Suprapubic skin (tissue), 4 donors: Measurements from ENCODE around the gene KRT78. TPM values are rescaled to one million over a fixed set of nuclear protein-coding genes. Genes with fewer than 3 reads are reported as not detected.

Source experiments
- DNase-seq, 2 donors: peaks; one replicate each; pipeline ENCODE4 v3.0.0-alpha.2; 2019; ENCODE audit warnings: low spot score in 2 of 2
- H3K27ac ChIP-seq: fragments of 200-600 bp; sonication (generic); one replicate; pipeline ENCODE4 v1.5.1; 2019
- H3K27me3 ChIP-seq: fragments of 200-600 bp; sonication (generic); one replicate; pipeline ENCODE4 v1.5.1; 2019
- H3K36me3 ChIP-seq: fragments of 200-600 bp; sonication (generic); one replicate; pipeline ENCODE4 v1.5.1; 2019
- H3K4me1 ChIP-seq: fragments of 200-600 bp; sonication (generic); one replicate; pipeline ENCODE4 v1.5.1; 2019
- H3K4me3 ChIP-seq: fragments of 200-600 bp; sonication (generic); one replicate; pipeline ENCODE4 v1.5.1; 2019; ENCODE audit warnings: mild to moderate bottlenecking
- H3K9me3 ChIP-seq: fragments of 200-600 bp; sonication (generic); one replicate; pipeline ENCODE4 v1.5.1; 2019
- CTCF ChIP-seq, 2 donors: fragments of 200-600 bp in 1 of 2; fragments of 450-650 bp in 1 of 2; sonication (generic) in 1 of 2; IDR thresholded peaks; one replicate each; pipeline ENCODE4 v1.5.1; 2016 to 2019; ENCODE audit warnings: antibody characterized with exemption in 2 of 2, mild to moderate bottlenecking in 1 of 2, moderate library complexity in 1 of 2
- EP300 ChIP-seq: sonication (generic); formaldehyde crosslinking; IDR thresholded peaks from one replicate; pipeline ENCODE4 v1.6.1; 2017; ENCODE audit warnings: antibody characterized with exemption
- POLR2A ChIP-seq, 2 donors: fragments of 450-650 bp; IDR thresholded peaks; one replicate each; pipeline ENCODE4 v1.6.1; 2017; ENCODE audit warnings: antibody characterized with exemption in 2 of 2, mild to moderate bottlenecking in 2 of 2, moderate library complexity in 2 of 2
- POLR2AphosphoS5 ChIP-seq, 3 donors: sonication (generic); formaldehyde crosslinking; IDR thresholded peaks; one replicate each; pipeline ENCODE4 v1.6.1; 2017; ENCODE audit warnings: antibody characterized with exemption in 3 of 3
- WGBS: methylation state at CpG from one replicate; pipeline ENCODE4 v1.1.5; 2018; 5-methylcytosine and 5-hydroxymethylcytosine counted together
- total RNA-seq, 4 donors: library from RNA; depleted of rRNA; stranded (reverse); fragments of >200 nt; gene quantifications; one replicate each; pipeline ENCODE4 v1.1.0, GENCODE V29; 2016

Gene KRT78
- total RNA-seq, 4 donors from 2014 or later, result 48.9 to 115 (median 80.0) TPM

GRCh38 chr12:52792185-52793029, 56.4 kb downstream of the KRT78 start:
- H3K36me3 ChIP-seq, result no peaks in the 10 kb centered on the region
- no peak overlapping the region for H3K27ac ChIP-seq
- H3K9me3 ChIP-seq, result no peaks in the 10 kb centered on the region
- TF ChIP-seq POLR2AphosphoS5 (IDR thresholded peaks at IDR 0.05), result no peak
- no peak for TF ChIP-seq POLR2A (IDR thresholded peaks at IDR 0.05)
- no peak for TF ChIP-seq CTCF (IDR thresholded peaks at IDR 0.05)
- TF ChIP-seq EP300, result no peak
- 94% methylated on average over 9 of the region's 10 CpGs for WGBS
- DNase-seq, result no peak
- H3K4me1 ChIP-seq, result peaks cover 11% of the 10 kb centered on the region
- H3K4me3 ChIP-seq, result no peak overlapping the region
- H3K27me3 ChIP-seq, result peaks cover 29% of the 10 kb centered on the region

GRCh38 chr12:52791271-52792184, 57.3 kb downstream of the KRT78 start:
- H3K27ac ChIP-seq, result no peak overlapping the region
- H3K4me3 ChIP-seq, result no peak overlapping the region
- DNase-seq, result no peak
- H3K27me3 ChIP-seq, result peaks cover 29% of the 10 kb centered on the region
- WGBS, result 82% methylated on average over 9 of the region's 12 CpGs
- H3K9me3 ChIP-seq, result no peaks in the 10 kb centered on the region
- H3K4me1 ChIP-seq, result peaks cover 11% of the 10 kb centered on the region
- TF ChIP-seq CTCF (IDR thresholded peaks at IDR 0.05) (no peak), EP300 (no peak), POLR2A (IDR thresholded peaks at IDR 0.05) (no peak), POLR2AphosphoS5 (IDR thresholded peaks at IDR 0.05) (no peak)
- H3K36me3 ChIP-seq, result no peaks in the 10 kb centered on the region

- TF ChIP-seq EP300 (no peak), POLR2A (IDR thresholded peaks at IDR 0.05) (no peak), POLR2AphosphoS5 (IDR thresholded peaks at IDR 0.05) (no peak), CTCF (IDR thresholded peaks at IDR 0.05) (no peak)
- Histone ChIP-seq H3K4me1 (peaks cover 11% of the 10 kb centered on the region), H3K36me3 (no peaks in the 10 kb centered on the region), H3K27me3 (peaks cover 29% of the 10 kb centered on the region), H3K27ac (no peak overlapping the region), H3K9me3 (no peaks in the 10 kb centered on the region), H3K4me3 (peak overlapping the region; percentile 25)
- WGBS, result 83% methylated on average over 13 of the region's 19 CpGs
- no peak for DNase-seq
These were observed 58.1 kb downstream of the KRT78 start for GRCh38 chr12:52790427-52791270.

- H3K27me3 ChIP-seq, result peaks cover 31% of the 10 kb centered on the region
- no peak overlapping the region for H3K27ac ChIP-seq
- 35% methylated on average over 17 of the region's 50 CpGs for WGBS
- DNase-seq, result peak in 1 of 2 donors; percentile 72
- no peaks in the 10 kb centered on the region for H3K9me3 ChIP-seq
- H3K4me1 ChIP-seq, result peaks cover 11% of the 10 kb centered on the region
- H3K36me3 ChIP-seq, result no peaks in the 10 kb centered on the region
- TF ChIP-seq POLR2AphosphoS5 (IDR thresholded peaks at IDR 0.05) (no peak), EP300 (no peak), POLR2A (IDR thresholded peaks at IDR 0.05) (no peak), CTCF (IDR thresholded peaks at IDR 0.05) (no peak)
- peak overlapping the region; percentile 25 for H3K4me3 ChIP-seq
These were observed 59.0 kb downstream of the KRT78 start for GRCh38 chr12:52789637-52790426.
